HG03139 (cell line): Measurements from ENCODE around the gene TTC24.

ENCODE experiments used
- ATAC-seq: cut with Tn5 transposase; IDR thresholded peaks from one replicate; pipeline ENCODE4 v1.9.1; 2021; ENCODE audit not compliant: unreplicated experiment

The TTC24 gene

DNA sequence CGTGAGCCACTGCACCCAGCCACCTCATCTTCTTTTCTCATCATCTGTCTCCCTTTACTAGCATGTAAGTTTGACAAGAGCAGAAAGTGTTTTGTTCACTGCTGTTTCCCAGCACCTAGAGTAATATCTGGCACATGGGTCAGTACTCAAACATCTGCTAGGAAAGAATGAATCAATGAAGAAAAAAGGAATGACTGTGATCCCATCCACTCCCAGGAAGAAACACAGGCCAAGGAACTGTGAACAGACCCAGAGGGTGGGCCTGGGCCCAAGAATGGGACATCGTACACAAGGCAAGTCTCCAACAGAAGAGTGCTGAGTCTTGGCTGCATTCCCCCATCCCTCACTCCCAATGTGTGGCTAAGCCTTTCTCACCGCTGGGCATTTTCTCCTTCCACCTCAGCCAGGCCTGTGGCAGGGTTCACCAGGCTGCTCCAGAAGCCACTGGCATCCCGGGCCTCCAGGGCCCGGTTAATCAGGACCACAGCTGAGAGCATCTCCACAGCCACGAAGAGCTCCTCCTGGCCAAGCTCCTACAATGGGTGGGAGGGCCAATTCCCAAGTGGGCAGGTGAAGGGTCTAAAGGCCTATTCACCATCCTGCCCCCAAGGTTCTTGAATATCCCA, 25.6 kb upstream of the TTC24 start:
- ATAC-seq = no peak

DNA sequence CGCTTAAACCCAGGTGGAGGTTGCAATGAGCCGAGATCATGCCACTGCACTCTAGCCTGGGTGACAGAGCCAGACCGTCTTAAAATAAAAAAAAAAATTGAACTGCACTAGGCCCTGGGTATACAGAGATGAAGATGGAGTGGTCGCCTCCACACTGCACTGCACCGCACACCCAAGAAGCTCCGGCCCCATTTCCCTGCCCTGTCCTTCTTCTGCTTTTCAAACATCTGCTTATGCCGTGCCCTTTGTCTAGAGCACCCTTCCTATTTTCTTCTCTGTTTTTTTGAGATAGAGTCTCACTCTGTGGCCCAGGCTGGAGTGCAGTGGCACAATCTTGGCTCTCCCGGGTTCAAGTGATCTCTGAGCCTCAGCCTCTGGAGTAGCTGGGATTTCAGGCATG, 24.6 kb upstream of the TTC24 start:
- ATAC-seq = no peak

DNA sequence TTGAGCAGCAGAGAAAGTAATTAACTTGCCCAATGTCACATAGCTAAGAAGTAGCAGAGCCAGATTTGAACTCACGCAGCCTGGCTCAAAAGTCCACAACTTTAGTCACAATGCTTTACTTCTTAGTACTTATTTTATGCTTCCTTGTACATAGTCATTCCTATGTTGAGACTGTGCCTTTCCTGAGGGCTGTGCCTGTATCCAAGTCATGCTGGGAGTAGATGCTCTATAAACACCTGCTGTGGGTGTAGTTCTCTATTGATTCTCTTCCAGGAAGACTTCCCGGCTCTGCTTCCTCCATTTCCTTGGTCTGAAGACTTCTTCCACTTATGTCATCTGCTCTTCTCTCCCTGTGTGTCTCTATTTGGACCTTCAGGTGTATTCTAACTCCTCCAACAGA, 23.8 kb upstream of the TTC24 start:
- no peak for ATAC-seq

DNA sequence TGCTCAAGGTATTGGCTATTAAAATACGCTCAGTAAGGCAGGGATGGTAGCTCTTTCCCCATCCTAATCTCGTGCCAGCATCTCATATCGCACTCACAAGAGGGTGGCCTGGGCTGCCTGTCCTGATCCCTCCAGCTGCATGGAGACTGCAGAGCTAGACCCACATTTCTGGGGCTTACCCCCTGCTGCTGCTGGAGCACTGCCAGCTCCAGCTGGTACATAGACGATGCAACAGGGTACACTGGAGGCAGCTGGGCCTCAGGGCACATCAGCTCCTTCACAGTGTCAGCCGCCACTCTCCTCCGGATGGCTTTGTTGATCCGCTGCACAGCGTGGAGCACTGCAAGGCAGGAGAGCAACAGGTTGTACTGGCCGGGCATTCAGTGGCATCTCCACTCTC, 23.2 kb upstream of the TTC24 start:
- no peak for ATAC-seq

DNA sequence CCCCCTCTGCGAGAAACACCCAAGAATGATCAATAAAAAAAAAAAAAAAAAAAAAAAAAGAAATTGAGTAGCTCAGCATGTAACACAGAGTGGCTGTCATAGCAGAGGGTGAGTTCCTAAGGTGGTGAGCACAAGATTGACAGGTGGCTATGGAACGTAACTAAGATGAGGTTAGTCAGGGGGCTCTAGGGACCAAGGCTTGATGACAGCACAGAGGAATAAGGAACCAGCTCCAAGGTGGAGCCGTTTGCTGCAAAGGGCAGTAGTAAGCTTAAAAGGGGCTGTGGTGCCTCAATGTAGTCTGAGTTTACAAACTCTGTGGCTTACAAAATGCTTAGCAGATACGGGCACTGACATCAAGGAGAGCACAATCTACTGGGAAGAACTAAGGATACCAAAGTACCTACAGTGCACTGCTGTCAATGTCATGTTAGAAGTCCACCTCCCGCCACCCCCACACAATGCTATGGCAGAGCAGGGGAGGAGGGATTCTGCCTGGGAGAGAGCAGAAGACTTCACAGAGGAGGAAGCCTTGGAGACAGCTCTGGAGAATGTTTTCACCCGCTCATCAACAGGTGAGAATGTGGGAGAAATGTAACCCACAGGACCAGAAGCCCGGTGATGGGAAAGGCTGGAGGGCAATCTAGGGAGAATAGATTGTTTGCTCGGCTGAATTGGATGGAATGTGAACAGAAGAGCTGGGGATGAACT, 20.3 kb upstream of the TTC24 start:
- ATAC-seq = no peak

DNA sequence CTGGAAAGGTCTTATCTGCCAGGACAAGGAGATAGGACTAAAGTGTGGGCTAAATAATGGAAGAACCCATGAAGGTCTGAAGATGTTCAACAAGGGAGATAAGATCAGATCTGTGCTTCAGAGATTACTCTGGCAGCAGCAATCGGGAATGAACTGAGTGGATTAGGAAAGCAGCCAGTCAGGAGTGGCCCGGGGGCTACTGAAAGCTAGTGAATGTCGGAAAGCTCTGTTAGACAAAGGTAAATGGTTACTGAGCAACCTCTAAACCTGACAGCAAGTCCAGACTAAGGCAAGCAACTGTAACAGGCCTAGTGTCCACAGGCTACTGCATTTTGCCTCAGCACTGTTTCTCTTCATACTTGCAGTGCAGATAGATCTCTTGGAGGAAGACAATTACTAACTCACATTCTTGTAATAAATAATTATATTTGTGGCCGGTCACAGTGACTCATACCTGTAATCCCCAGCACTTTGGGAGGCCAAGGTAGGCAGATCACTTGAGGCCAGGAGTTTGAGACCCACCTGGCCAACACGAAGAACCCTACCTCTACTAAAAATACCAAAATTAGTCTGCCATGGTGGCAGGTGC, 19.6 kb upstream of the TTC24 start:
- no peak for ATAC-seq

DNA sequence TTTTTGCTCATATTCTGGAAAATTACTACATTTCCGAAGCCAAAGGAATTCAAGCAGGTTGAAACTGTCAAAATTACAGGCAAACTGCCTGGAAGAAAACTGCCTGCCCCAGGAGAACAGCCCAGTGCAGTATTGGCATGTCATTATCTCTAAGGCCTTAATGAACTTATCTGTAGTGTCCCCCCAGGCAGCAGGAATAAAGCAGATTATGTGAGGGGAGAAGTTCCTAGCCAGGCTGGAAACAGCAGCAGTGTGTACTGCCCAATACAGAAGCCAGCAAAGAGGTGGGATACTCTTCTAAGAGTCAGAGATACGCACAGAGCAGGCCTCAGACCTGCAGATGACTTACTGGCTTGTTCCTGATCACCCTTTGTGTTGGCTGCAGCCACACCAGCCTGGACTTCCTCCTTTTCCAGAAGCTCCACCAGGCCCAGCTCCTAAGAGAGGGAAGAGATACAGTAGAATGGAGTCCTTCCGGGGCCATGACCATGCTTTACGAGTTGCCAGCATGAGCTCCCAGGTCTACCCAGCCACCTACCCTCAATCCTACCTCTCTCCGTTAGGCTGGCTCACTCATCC, 18.8 kb upstream of the TTC24 start:
- no peak for ATAC-seq

DNA sequence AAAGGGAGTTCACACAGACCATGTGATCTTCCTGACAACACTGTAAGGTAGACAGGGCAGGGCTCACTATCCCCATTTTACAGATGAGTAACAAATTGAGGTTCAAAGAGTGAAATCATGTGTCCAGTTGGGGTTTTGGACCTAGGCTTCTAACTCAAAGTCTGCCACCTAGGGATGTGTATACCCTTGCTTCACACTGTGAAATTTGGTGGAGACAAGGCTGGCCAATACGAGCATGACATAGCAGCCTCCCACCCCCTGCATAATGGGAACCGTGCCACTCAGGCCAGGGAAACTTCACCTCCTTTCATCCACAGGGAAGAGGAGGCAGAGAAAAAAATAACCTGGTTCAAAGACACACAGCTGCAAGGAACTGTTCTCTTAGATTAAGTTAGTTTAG, 14.0 kb upstream of the TTC24 start:
- ATAC-seq = no peak

DNA sequence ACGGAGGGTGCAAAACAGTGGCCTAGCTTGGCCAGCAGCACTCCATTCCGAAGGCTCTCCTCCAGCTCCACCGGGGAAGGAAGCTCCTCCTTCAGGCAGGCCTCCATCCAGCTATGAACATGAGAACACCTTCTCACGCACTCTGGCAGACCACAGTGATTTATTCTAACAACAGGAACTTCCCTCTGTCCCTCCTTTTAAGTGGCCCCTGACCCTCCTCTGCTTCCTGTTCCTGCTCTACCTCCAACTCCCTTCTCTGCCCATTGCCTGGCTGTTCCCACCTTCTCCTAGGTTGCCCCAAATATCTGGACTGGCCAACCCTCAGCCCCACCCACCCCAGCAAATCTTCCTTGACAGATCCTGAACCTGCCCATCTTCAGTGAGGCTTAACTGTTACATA, 13.1 kb upstream of the TTC24 start:
- no peak for ATAC-seq

DNA sequence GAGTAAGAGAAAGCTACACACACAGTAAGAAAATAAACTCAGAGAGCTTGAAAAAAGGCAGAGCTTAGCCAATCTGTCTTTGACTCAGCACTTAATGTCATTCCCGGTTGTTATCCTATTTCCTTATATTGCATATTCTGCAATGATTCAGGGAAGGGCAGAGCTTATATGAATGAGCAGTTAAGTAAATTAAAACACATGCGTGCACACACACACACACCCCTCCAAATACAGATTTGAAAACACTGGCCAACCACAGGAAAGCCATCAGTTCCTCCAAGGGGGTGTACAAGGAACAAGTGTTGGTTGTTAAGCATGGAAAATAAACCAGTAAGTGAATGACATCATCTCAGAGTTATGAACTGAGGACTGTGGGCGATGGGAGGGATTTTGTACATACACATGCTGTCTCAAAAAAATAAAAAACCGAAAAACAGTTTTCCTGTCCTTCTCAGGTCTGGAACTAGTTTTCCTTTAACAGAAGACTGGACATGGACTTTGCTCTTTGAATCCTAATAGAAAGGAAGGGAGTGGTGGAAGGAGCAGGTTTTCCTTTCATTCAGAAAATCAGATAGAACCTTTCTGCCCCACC, 8.2 kb upstream of the TTC24 start:
- no peak for ATAC-seq

DNA sequence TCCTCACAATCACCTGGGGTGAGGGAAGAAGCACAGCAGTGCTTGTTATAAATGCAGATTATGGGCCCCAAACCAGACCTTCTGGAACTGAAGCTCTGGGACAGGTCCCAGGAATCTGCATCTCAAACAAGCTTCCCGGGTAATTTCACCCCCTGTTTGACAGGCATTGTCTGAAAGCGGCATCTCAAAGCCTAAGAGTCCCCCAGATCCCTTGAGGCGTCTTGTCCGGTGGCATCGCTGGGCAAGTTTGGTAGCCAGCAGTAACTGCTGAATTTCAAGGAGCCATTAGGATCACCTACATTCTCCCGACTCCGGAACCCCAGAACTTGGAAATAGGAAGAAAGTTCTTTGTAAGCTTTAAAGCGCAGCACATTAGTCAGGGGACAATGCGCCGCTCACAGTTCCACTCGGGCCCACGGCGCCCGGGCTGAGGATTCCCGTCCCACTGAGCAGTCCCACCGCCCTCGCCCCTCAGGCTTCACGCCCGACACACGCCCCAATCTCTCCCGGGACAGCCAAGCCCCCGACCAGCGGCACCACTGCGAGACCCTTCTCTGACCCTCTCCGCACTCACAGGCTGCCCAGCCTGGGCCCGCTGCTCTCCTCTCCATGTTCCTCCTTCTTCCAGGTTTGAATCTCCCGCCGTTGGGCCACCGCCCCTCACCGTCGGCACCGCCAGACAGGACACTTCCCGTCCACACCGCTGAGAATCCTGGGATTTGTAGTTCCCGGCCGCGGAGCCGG, 7.4 kb upstream of the TTC24 start, which contains the start of gene IQGAP3:
IQGAP3 (minus strand) TSS at position 647 of the 744 bp plus-strand sequence; CDS start at position 611, 36 bp downstream.
- ATAC-seq = no peak

DNA sequence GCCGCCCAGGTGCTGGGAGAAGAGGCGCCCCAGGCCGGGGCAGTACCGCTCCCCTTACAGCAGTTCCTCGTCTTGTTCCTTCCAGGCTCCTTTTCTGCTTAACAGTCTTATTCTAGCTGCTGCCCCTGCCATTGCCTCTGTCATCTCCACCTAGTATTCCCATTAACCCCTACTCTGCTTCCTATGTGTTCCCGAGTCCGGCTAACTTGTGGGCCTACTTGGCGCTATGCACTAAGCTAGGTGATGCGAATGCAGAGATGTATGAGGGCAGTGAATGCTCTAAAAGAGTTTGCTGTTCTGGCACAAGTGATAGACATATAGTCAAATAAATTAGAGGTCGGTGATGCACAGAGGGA, 6.9 kb upstream of the TTC24 start:
- ATAC-seq = no peak

DNA sequence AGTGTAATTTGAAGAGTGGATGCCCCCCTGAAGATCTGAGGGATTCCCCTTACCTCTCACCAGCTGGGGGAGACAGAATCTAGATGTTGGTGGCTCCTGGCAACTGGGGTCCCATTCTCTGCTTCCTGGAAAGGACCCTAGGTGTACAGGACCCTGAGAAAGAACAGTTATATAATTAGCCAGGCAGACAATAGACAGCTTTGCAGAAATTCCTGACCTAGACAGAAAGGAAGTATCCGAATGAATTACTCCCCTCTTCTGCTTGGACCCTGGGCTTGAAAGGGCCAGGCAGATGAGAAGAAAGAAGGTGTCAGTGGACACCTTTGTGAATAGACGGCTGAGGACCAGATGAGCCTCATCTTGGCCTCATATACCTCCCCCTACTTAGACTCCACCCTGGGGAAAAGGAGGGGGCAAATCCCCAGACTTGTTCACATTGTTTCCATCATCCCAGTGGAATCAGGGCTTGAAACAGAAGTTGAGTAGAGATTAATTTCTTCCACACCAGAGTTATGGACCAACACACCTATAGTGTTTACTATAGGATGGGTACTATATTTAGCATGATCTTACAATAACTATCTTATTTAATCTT, 5.4 kb upstream of the TTC24 start:
- no peak for ATAC-seq

DNA sequence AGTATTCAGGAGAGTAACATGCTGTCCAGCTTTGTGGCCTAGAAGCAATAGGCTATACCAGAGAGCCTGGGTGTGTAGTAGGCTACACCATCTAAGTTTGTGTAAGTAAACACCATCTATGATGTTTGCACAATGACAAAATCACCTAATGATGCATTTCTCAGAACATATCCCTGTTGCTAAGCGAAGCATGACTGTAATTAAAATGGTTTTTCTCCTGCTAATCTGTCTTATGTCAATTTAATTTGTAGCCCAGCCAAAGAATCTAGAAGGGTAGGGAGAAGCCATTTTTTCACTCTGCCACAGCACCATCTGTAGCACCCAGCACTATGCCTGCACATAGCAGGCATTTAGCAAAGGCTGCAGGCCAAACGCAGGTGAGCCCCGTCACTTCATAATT, 2.0 kb upstream of the TTC24 start:
- ATAC-seq = no peak

DNA sequence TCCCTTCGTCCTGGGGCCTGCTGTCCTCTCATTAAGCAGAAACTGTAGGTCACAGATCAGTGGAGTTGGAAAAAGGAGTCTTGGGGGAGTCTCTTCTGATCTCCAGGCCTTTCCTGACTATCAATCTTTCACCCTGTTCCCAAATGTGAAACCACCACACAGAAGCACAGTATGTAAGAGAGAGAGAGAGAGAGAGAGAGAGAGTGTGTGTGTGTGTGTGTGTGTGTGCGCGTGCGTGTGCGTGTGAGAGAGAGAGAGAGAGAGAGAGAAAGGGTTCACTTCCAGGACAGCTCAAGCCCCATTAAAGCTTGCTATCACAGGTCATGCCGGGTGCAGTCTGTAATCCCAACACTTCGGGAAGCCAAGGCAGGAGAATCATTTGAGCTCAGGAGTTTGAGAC, 1.5 kb upstream of the TTC24 start:
- ATAC-seq = no peak

DNA sequence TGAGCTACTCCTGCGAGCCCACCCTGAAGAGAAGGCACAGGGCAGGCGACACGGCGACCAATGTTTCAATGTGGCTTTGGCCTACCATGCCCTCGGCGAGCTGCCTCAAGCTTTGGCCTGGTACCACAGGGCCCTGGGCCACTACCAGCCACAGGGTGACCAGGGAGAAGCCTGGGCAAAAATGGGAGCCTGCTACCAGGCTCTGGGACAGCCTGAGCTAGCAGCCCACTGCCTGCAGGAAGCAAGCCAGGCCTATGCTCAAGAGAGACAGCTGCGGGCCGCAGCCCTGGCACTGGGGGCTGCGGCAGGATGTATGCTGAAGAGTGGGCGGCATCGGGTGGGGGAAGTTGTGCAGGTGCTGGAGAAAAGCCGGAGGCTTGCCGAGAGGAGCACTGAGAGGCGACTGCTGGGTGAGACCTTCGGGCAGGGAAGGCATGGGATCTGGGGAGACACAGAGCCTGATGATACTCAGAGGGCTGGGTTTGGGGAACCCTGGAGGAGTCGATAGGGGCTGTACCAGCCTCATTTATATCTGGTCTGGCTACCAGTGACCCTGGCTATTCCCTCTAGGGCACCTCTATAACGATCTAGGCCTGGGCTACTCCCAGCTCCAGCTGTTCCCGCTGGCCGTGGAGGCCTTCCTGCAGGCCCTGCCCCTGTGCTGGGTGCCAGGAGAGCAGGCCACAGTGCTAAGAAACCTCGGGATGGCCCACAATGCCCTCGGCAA, 2.3 kb downstream of the TTC24 start:
- ATAC-seq = no peak

DNA sequence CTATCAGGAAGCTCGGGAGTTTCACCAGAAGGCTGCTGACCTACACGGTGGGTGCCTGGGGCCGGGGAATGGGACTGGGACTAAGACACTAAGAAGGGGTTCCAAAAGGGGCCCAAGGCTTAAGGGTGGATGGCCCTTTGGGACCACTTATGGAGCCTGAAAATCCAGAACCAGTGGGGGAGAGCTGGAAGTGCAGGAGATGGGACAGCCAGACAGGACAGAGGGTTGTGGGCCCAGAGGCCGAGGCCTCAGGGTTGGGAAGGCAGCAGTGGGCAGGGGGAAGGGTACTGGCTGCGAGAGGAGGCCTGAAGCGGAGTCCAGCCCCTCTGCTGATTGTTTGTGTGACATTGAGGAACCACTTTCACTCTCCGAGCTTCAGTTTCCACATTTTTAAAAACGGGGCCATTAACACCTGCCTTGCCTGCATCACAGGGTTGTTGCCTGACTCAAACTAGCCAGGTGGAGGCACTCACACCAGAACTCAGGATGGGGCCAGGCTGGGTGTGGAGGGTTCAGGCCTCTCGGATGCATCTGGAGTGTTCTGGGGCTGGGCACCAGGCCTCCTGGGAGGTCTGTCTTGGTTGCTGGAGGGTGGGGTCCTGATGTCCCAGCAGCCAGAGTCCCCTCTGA, 3.0 kb downstream of the TTC24 start:
- ATAC-seq = no peak

DNA sequence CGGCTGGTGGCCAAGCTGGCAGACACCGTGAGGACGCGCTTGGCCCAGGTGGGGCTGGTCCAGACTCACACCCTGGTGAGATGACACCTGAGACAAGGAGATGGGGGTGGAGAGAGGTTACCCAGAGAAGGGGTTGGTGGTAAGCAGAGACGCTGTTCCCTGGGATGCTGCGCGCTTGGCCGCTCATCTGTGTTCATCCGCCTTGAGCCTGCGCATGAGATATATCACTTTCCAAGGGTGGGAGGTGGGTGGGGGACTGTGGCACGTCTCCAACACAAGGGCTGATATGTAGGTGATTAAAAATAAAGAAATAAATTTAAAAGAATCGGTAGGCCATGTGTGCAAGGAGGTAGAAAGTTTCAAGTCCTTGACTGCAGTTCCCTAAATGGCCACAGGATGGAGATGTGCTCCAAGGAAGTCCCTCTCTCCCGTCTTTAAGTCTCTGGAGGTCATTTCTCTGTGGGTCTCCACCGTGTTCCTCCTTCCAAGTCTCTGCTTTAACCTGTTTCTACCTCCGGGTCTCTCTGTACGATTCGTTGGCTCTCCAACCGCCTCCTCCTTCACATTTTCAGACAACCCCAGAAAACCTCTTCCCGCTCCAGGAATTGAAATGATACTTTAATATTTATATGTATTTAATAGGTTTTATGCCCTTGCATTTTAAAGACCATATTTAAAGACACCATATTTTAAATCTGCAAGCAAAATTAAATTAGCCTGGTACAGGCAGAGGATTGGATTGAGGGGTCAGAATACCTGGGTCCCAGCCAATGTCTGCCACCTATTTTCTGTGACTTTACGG, 4.5 kb downstream of the TTC24 start:
- ATAC-seq = no peak

DNA sequence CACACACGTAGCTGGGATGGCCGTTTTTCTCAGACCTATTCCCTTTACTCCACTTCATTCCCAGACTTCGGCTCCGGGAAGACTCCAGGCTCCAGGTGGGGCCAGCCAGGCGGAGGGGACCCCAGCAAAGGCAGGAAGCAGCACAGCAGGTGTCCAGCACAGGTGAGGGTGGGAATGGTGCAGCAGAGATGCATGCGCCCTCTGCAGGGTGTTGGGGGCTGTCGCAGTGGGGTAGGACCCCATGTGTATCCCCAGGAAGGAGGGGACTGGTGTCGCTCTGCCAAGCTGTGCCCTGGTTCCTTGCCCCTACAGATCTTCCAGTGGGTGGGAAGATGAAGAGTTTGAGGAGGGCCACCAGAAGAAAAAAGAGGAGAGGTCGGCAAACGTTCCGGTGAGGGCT, 5.3 kb downstream of the TTC24 start:
- no peak for ATAC-seq
